Lower lobe of right lung (tissue), 2 donors: ENCODE data around the gene VPS33B. TPM values are rescaled to one million over a fixed set of nuclear protein-coding genes. Genes with fewer than 3 reads are reported as not detected.

ENCODE experiments used
- ATAC-seq, 2 donors: fragments of 200-7000 bp; cut with Tn5 transposase; one replicate each; pipeline ENCODE4 v1.9.1; 2020 to 2022; ENCODE audit warnings: mild to moderate bottlenecking in 2 of 2, moderate library complexity in 2 of 2
- DNase-seq: peaks from one replicate; pipeline ENCODE4 v3.0.0-alpha.2; 2020
- H3K27ac ChIP-seq: fragments of 200-600 bp; one replicate; pipeline ENCODE4 v1.8.0; 2022
- H3K27me3 ChIP-seq: fragments of 200-600 bp; one replicate; pipeline ENCODE4 v1.8.0; 2022; ENCODE audit warnings: low read depth
- H3K36me3 ChIP-seq: fragments of 200-600 bp; one replicate; pipeline ENCODE4 v1.8.0; 2022; ENCODE audit warnings: mild to moderate bottlenecking
- H3K4me1 ChIP-seq: fragments of 200-600 bp; one replicate; pipeline ENCODE4 v1.8.0; 2022
- H3K4me3 ChIP-seq: fragments of 200-600 bp; one replicate; pipeline ENCODE4 v1.8.0; 2022; ENCODE audit warnings: mild to moderate bottlenecking
- H3K9me3 ChIP-seq: fragments of 200-600 bp; one replicate; pipeline ENCODE4 v1.8.0; 2022
- intact Hi-C: fragments of 100-400 bp; cut with DNase I; formaldehyde crosslinking; loops from one replicate; pipeline ENCODE4 v1.11.0; 2022
- total RNA-seq: library from RNA; stranded (reverse); fragmentation: NEBNext Ultra II Directional; extraction: Animal tissue kit (Norgen Biotek cat#: 25700); gene quantifications from one replicate; pipeline ENCODE4 v1.2.1, GENCODE V29; 2021
- TF ChIP-seq, protein P1 (sequence below): fragments of 200-600 bp; IDR thresholded peaks from one replicate; pipeline ENCODE4 v1.8.0; 2022; ENCODE audit warnings: antibody characterized with exemption, mild to moderate bottlenecking
- donor health status: DM: no; HTN: yes; CAD: no; lungs with severe emphysema.

Gene VPS33B
- total RNA-seq, 1 donor from 2014 or later, result 13.3 TPM

DNA sequence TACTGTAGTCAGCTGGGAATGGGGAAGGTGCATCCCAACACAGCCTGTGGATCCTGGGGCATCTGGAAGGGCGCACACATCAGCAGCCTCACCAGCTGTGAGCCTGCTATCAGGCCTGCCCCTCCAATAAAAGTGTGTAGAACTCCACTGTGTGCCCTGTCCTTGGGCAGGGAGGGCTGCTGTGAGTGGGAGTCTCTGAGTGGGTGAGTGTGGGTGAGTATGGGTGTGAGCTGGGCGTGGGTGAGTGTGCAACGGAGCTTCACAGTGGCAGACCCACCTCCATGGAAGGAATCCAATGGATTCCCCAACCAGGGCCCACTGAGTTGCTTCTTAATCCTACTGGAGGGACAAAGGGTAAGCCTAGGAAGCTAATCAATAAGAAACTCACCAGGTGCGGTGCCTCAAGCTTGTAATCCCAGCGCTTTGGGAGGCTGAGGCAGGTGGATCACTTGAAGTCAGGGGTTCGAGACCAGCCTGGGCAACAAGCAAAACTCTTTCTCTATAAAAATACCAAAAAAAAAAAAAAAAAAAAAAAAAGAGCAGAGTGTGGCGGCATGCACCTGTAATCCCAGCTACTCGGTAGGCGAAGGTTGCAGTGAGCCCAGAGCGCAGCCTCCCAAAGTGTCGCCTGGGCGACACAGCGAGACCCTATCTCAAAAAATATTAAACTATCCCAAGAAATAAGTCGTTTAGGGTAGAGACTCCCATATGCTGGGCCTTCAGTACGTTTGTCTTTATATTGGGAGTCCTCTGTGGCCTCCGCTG is 68.3 kb downstream of the VPS33B start:
- H3K9me3 ChIP-seq, result no peaks in the 10 kb centered on the region
- DNase-seq (no peak), ATAC-seq (no peak)
- intact Hi-C loops, result no loop called here
- peaks cover 31% of the 10 kb centered on the region for H3K4me1 ChIP-seq
- no peaks in the 10 kb centered on the region for H3K27me3 ChIP-seq
- H3K27ac ChIP-seq, result peak overlapping the region; percentile 97
- TF ChIP-seq, protein P1, sequence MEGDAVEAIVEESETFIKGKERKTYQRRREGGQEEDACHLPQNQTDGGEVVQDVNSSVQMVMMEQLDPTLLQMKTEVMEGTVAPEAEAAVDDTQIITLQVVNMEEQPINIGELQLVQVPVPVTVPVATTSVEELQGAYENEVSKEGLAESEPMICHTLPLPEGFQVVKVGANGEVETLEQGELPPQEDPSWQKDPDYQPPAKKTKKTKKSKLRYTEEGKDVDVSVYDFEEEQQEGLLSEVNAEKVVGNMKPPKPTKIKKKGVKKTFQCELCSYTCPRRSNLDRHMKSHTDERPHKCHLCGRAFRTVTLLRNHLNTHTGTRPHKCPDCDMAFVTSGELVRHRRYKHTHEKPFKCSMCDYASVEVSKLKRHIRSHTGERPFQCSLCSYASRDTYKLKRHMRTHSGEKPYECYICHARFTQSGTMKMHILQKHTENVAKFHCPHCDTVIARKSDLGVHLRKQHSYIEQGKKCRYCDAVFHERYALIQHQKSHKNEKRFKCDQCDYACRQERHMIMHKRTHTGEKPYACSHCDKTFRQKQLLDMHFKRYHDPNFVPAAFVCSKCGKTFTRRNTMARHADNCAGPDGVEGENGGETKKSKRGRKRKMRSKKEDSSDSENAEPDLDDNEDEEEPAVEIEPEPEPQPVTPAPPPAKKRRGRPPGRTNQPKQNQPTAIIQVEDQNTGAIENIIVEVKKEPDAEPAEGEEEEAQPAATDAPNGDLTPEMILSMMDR, result no peak
- peak overlapping the region; percentile 89 for H3K4me3 ChIP-seq
- peaks cover 50% of the 10 kb centered on the region for H3K36me3 ChIP-seq

DNA sequence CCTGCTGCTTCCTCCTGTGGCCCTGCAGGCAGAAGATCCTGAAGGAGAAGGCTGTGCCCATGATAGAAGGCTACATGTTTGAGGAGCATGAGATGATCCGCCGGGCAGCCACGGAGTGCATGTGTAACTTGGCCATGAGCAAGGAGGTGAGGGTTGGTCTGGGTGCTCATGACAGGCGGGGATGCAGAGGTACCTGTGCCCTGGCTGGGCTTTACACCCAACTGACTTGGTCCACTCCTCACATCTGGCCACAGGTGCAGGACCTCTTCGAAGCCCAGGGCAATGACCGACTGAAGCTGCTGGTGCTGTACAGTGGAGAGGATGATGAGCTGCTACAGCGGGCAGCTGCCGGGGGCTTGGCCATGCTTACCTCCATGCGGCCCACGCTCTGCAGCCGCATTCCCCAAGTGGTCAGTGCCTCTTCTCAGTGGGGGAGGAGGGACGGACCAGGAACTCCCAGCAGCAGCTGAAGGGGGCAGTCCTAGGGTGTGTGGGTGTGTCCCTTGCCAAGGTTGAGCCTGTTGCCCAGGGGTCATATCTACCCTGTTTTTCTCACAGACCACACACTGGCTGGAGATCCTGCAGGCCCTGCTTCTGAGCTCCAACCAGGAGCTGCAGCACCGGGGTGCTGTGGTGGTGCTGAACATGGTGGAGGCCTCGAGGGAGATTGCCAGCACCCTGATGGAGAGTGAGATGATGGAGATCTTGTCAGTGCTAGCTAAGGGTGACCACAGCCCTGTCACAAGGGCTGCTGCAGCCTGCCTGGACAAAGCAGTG is 69.3 kb downstream of the VPS33B start:
- Histone ChIP-seq H3K4me1 (peaks cover 31% of the 10 kb centered on the region), H3K27ac (no peak overlapping the region), H3K9me3 (no peaks in the 10 kb centered on the region), H3K4me3 (no peak overlapping the region), H3K36me3 (peaks cover 60% of the 10 kb centered on the region), H3K27me3 (no peaks in the 10 kb centered on the region)
- intact Hi-C loops, result no loop called here
- TF ChIP-seq, protein P1, result no peak
- no peak for ATAC-seq
- DNase-seq, result no peak

DNA sequence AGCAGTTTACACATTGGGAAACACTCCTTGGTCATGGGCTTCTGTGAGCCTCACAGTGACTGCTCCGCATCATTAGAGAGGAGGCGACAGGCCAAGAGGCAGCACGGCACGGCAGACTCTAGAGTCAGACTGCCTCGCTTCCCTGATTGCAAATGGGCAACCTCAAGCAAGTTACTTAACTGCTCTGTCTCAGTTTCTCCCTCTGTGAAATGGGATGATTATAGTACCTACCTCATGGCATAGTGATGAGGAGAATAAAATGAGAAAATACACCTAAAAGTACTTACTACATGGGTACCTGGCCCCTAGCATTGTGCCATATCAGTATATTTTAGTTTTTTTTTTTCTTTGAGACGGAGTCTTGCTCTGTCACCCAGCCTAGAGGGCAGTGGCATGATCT is 71.7 kb downstream of the VPS33B start:
- intact Hi-C loops, result no loop called here
- no peak overlapping the region for H3K4me3 ChIP-seq
- no peak for ATAC-seq
- TF ChIP-seq, protein P1, result no peak
- no peak for DNase-seq
- H3K9me3 ChIP-seq, result no peaks in the 10 kb centered on the region
- H3K4me1 ChIP-seq, result peaks cover 8% of the 10 kb centered on the region
- H3K36me3 ChIP-seq, result peaks cover 80% of the 10 kb centered on the region
- no peak overlapping the region for H3K27ac ChIP-seq
- no peaks in the 10 kb centered on the region for H3K27me3 ChIP-seq

DNA sequence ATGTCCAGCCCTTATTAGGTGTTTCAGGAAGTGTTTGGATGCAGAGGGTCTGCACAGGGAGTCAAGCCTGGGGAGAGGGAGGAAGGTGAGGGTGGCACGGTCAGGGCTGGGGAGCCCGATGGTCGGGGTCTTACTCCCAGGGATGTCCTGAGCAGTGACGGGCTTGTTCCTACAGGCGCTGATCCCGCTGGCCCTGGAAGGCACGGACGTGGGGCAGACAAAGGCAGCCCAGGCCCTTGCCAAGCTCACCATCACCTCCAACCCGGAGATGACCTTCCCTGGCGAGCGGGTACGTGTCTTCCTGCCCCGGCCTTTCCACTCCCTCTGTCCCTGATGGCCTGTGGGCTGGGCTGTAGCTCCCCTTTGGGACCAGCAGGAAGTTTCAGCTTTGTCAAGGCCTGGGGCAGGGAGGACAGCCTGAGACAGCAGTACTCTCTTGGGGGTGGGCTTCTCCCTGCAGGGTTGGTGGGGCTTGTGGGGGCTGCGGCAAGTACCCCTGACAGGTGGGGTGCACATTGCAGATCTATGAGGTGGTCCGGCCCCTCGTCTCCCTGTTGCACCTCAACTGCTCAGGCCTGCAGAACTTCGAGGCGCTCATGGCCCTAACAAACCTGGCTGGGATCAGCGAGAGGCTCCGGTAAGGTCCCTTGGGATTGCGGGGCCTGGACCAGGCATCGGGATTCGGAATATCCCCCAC is 72.3 kb downstream of the VPS33B start:
- H3K4me1 ChIP-seq, result peaks cover 2% of the 10 kb centered on the region
- TF ChIP-seq, protein P1, result no peak
- no peaks in the 10 kb centered on the region for H3K9me3 ChIP-seq
- H3K4me3 ChIP-seq, result no peak overlapping the region
- no peak for ATAC-seq
- intact Hi-C loops, result no loop called here
- no peaks in the 10 kb centered on the region for H3K27me3 ChIP-seq
- DNase-seq, result no peak
- no peak overlapping the region for H3K27ac ChIP-seq
- peaks cover 85% of the 10 kb centered on the region for H3K36me3 ChIP-seq

Other genes starting within 250 kb of the VPS33B start
- 86.5 TPM for gene FURIN, start 154.0 kb downstream of the VPS33B start, total RNA-seq
- gene FES, start 138.1 kb downstream of the VPS33B start, total RNA-seq, result 51.0 TPM
- 96.9 TPM for gene MAN2A2, start 119.3 kb downstream of the VPS33B start, total RNA-seq
- gene HDDC3, start 90.0 kb downstream of the VPS33B start, total RNA-seq, result 16.0 TPM
- 50.4 TPM for gene UNC45A, start 87.3 kb downstream of the VPS33B start, total RNA-seq
- 10.3 TPM for gene RCCD1, start 67.7 kb downstream of the VPS33B start, total RNA-seq
- gene PRC1, start 28.1 kb downstream of the VPS33B start, total RNA-seq, result 6.7 TPM
- 1.2 TPM for gene SV2B, start 77.7 kb upstream of the VPS33B start, total RNA-seq